HepG2 (cell line): ENCODE results near the gene RUVBL2. TPM values are rescaled to one million over a fixed set of nuclear protein-coding genes. Genes with fewer than 3 reads are reported as not detected.

Source experiments
- ARID5B ChIP-seq: IDR thresholded peaks from 2 replicates; pipeline ENCODE4 v1.4.0; 2020; ENCODE audit warnings: mild to moderate bottlenecking, missing genetic modification reagents
- FOSL1 ChIP-seq: sonication (generic); formaldehyde crosslinking; IDR thresholded peaks from 2 replicates; pipeline ENCODE4 v1.9.0; 2021; ENCODE audit warnings: missing genetic modification reagents, borderline replicate concordance
- HBP1 ChIP-seq: IDR thresholded peaks from 2 replicates; pipeline ENCODE4 v1.6.1; 2016; ENCODE audit warnings: low read depth, control low read depth
- HIVEP1 ChIP-seq: sonication (generic); formaldehyde crosslinking; IDR thresholded peaks from 2 replicates; pipeline ENCODE4 v1.4.0; 2020; ENCODE audit warnings: mild to moderate bottlenecking, missing genetic modification reagents
- KMT2A ChIP-seq: sonication (generic); formaldehyde crosslinking; IDR thresholded peaks from 2 replicates; pipeline ENCODE4 v1.4.0; 2020; ENCODE audit warnings: missing genetic modification reagents
- MED8 ChIP-seq: sonication (generic); formaldehyde crosslinking; IDR thresholded peaks from 2 replicates; pipeline ENCODE4 v1.8.1; 2023; ENCODE audit warnings: mild to moderate bottlenecking, missing genetic modification reagents; ENCODE audit not compliant: insufficient replicate concordance
- MEF2D ChIP-seq: sonication (generic); formaldehyde crosslinking; IDR thresholded peaks from 2 replicates; pipeline ENCODE4 v1.5.1; 2020; ENCODE audit warnings: mild to moderate bottlenecking, missing genetic modification reagents
- NFYC ChIP-seq: IDR thresholded peaks from 2 replicates; pipeline ENCODE4 v1.6.1; 2016; ENCODE audit warnings: missing genetic modification reagents, missing compliant biosample characterization
- PBX3 ChIP-seq: sonication (generic); formaldehyde crosslinking; IDR thresholded peaks from 2 replicates; pipeline ENCODE4 v1.8.1; 2023; ENCODE audit warnings: missing genetic modification reagents, inconsistent platforms, borderline replicate concordance
- SKIL ChIP-seq: sonication (generic); formaldehyde crosslinking; IDR thresholded peaks from 2 replicates; pipeline ENCODE4 v1.8.0; 2022; ENCODE audit warnings: missing genetic modification reagents, mild to moderate bottlenecking, moderate library complexity, borderline replicate concordance
- TBX3 ChIP-seq: fragments of 450-650 bp; IDR thresholded peaks from 2 replicates; pipeline ENCODE4 v1.6.1; 2017; ENCODE audit warnings: antibody characterized with exemption, mild to moderate bottlenecking, inconsistent platforms, borderline replicate concordance
- ZMYM4 ChIP-seq: sonication (generic); formaldehyde crosslinking; IDR thresholded peaks from 2 replicates; pipeline ENCODE4 v1.8.1; 2023; ENCODE audit warnings: mild to moderate bottlenecking, missing genetic modification reagents
- ZNF101 ChIP-seq: sonication (generic); formaldehyde crosslinking; IDR thresholded peaks from 2 replicates; pipeline ENCODE4 v1.4.0; 2020; ENCODE audit warnings: mild to moderate bottlenecking, low read depth, missing genetic modification reagents, borderline replicate concordance
- ZNF281 ChIP-seq: sonication (generic); formaldehyde crosslinking; IDR thresholded peaks from 2 replicates; pipeline ENCODE4 v1.4.0; 2020; ENCODE audit warnings: missing genetic modification reagents, borderline replicate concordance
- ZNF354B ChIP-seq: sonication (generic); formaldehyde crosslinking; IDR thresholded peaks from 2 replicates; pipeline ENCODE4 v1.8.0; 2022; ENCODE audit warnings: mild to moderate bottlenecking, missing genetic modification reagents
- ZNF768 ChIP-seq: sonication (generic); formaldehyde crosslinking; IDR thresholded peaks from 2 replicates; pipeline ENCODE4 v1.4.0; 2020; ENCODE audit warnings: missing genetic modification reagents
- polyA plus RNA-seq, 8 experiments: library from polyadenylated mRNA; depleted of rRNA in 3 of 8; stranded (reverse) in 7 of 8; unstranded in 1 of 8; fragments of >200 nt; fragmentation: Illumina TruSeq in 4 of 8; extraction: Trizol in 4 of 8; gene quantifications; 2 replicates each; pipeline versions ENCODE4 v1.2.1 to v1.2.3, GENCODE V29; 2011 to 2016; ENCODE audit warnings: low read depth in 4 of 8, missing spikeins in 1 of 8, mixed read lengths in 1 of 8; ENCODE audit not compliant: insufficient read depth in 1 of 8
- total RNA-seq, 5 experiments: library from RNA; depleted of rRNA; stranded (reverse); fragments of >200 nt; fragmentation: Illumina TruSeq; extraction: Trizol; gene quantifications; 2 replicates each; pipeline ENCODE4 v1.2.3, GENCODE V29; 2016; ENCODE audit warnings: low read depth in 1 of 5

RUVBL2 gene
- total and polyA plus RNA-seq, 2 of the 13 experiments (the other 11 are each of a cell fraction or from before 2014, with no cell fraction given): 120 to 122 TPM

- TF ChIP-seq ARID5B (CRISPR knock-in tag): peak; percentile 63
- TF ChIP-seq ZMYM4 (CRISPR knock-in tag): peak; percentile 57; the same call in 1 of the 2 replicates
- TF ChIP-seq TBX3: peak; percentile 31; the same call in 1 of the 2 replicates
- TF ChIP-seq NFYC (CRISPR knock-in tag): 0 out of 2 replicates have a peak, but pooled peaks have one; percentile 7
- TF ChIP-seq ZNF354B (CRISPR knock-in tag): peak; percentile 62; the same call in 1 of the 2 replicates
- TF ChIP-seq MEF2D (CRISPR knock-in tag): peak; percentile 73
- TF ChIP-seq MED8 (CRISPR knock-in tag): peak; percentile 75
- no peak; the same call in 1 of the 2 replicates for TF ChIP-seq SKIL (CRISPR knock-in tag)
- 0 out of 2 replicates have a peak, but pooled peaks have one; percentile 56 for TF ChIP-seq KMT2A (CRISPR knock-in tag)
- peak; percentile 92 for TF ChIP-seq ZNF281 (CRISPR knock-in tag)
- peak; percentile 76 for TF ChIP-seq ZNF768
- TF ChIP-seq HBP1 (CRISPR knock-in tag): peak; percentile 39; the same call in 1 of the 2 replicates
- TF ChIP-seq HIVEP1 (CRISPR knock-in tag): peak; percentile 72; the same call in 1 of the 2 replicates
- TF ChIP-seq PBX3 (CRISPR knock-in tag): peak; percentile 12; the same call in 1 of the 2 replicates
- TF ChIP-seq ZNF101 (CRISPR knock-in tag): no peak
- peak; percentile 66 for TF ChIP-seq FOSL1 (CRISPR knock-in tag)
These were observed 30.1 kb upstream of the RUVBL2 start (continued) for GRCh38 chr19:48963371-48964204.
